ENCODE measurements around the gene CLCN6.
"Not testable (repeated sequence)": the region's sequence is repeated elsewhere in the genome, so short reads cannot be mapped to it uniquely, and the experiment has no call there.

The CLCN6 gene

GRCh38 chr1:11796036-11796828, 9.8 kb upstream of the CLCN6 start:
- DNase-seq (ENCODE audit: low spot score): no peak

- no peak for DNase-seq (ENCODE audit: low spot score)
Measured at GRCh38 chr1:11797525-11798216, 8.3 kb upstream of the CLCN6 start.

GRCh38 chr1:11799099-11799498, 6.9 kb upstream of the CLCN6 start:
- DNase-seq (ENCODE audit: low spot score): no peak

- DNase-seq (ENCODE audit: low spot score): no peak
Measured at GRCh38 chr1:11799896-11800295, 6.1 kb upstream of the CLCN6 start.

GRCh38 chr1:11800391-11800755, 5.6 kb upstream of the CLCN6 start:
- no peak for DNase-seq (ENCODE audit: low spot score)

GRCh38 chr1:11800756-11801433, 5.1 kb upstream of the CLCN6 start:
- DNase-seq (ENCODE audit: low spot score): no peak

- peak; percentile 58 for DNase-seq (ENCODE audit: low spot score)
Measured at GRCh38 chr1:11802616-11802972, 3.4 kb upstream of the CLCN6 start.

GRCh38 chr1:11802973-11803885, 2.8 kb upstream of the CLCN6 start:
- peak; percentile 91 for DNase-seq (ENCODE audit: low spot score)

- DNase-seq (ENCODE audit: low spot score): not testable (repeated sequence)
Measured at GRCh38 chr1:11803924-11804665, 1.9 kb upstream of the CLCN6 start.

GRCh38 chr1:11804666-11805421, 1.1 kb upstream of the CLCN6 start:
- DNase-seq (ENCODE audit: low spot score): no peak

- DNase-seq (ENCODE audit: low spot score): no peak
Measured at GRCh38 chr1:11806307-11806936, 431 bp downstream of the CLCN6 start.

GRCh38 chr1:11807133-11807532, 1.1 kb downstream of the CLCN6 start:
- DNase-seq (ENCODE audit: low spot score): no peak

- DNase-seq (ENCODE audit: low spot score): no peak
Measured at GRCh38 chr1:11813021-11813420, 7.0 kb downstream of the CLCN6 start.

GRCh38 chr1:11817192-11817591, 11.2 kb downstream of the CLCN6 start:
- DNase-seq (ENCODE audit: low spot score): no peak

- DNase-seq (ENCODE audit: low spot score): no peak
Measured at GRCh38 chr1:11822091-11822490, 16.1 kb downstream of the CLCN6 start.

GRCh38 chr1:11823366-11824137, 17.6 kb downstream of the CLCN6 start:
- no peak for DNase-seq (ENCODE audit: low spot score)

- DNase-seq (ENCODE audit: low spot score): no peak
Measured at GRCh38 chr1:11825131-11825530, 19.1 kb downstream of the CLCN6 start.

GRCh38 chr1:11826946-11827345, 21.0 kb downstream of the CLCN6 start:
- DNase-seq (ENCODE audit: low spot score): no peak

- DNase-seq (ENCODE audit: low spot score): no peak
Measured at GRCh38 chr1:11828511-11828910, 22.5 kb downstream of the CLCN6 start.
